Muscle layer of duodenum (tissue), 2 donors: Measurements from ENCODE around the gene ATG7.

ENCODE experiments used
- H3K27ac ChIP-seq: one replicate; pipeline ENCODE4 v1.7.0; 2013; ENCODE audit warnings: mild to moderate bottlenecking, low read length
- H3K27me3 ChIP-seq: one replicate; pipeline ENCODE4 v1.7.0; 2013; ENCODE audit warnings: low read depth, mild to moderate bottlenecking, control low read depth, low read length
- H3K36me3 ChIP-seq, 2 donors: one replicate each; pipeline ENCODE4 v1.7.0; 2013; ENCODE audit warnings: low read length in 2 of 2, control low read depth in 1 of 2, mild to moderate bottlenecking in 1 of 2; ENCODE audit not compliant: insufficient read depth in 2 of 2, control insufficient read depth in 1 of 2
- H3K4me1 ChIP-seq, 2 donors: one replicate each; pipeline ENCODE4 v1.7.0; 2013; ENCODE audit warnings: low read length in 2 of 2, mild to moderate bottlenecking in 2 of 2, control low read depth in 1 of 2, moderate library complexity in 1 of 2; ENCODE audit not compliant: insufficient read depth in 2 of 2, control insufficient read depth in 1 of 2
- H3K4me3 ChIP-seq, 2 donors: one replicate each; pipeline ENCODE4 v1.7.0; 2013; ENCODE audit warnings: low read length in 2 of 2, low read depth in 1 of 2, mild to moderate bottlenecking in 1 of 2
- H3K9me3 ChIP-seq, 2 donors: one replicate each; pipeline ENCODE4 v1.7.0; 2013; ENCODE audit warnings: low read length in 2 of 2, control low read depth in 1 of 2, mild to moderate bottlenecking in 1 of 2; ENCODE audit not compliant: control insufficient read depth in 1 of 2
- donor health status: healthy.

The ATG7 gene

DNA sequence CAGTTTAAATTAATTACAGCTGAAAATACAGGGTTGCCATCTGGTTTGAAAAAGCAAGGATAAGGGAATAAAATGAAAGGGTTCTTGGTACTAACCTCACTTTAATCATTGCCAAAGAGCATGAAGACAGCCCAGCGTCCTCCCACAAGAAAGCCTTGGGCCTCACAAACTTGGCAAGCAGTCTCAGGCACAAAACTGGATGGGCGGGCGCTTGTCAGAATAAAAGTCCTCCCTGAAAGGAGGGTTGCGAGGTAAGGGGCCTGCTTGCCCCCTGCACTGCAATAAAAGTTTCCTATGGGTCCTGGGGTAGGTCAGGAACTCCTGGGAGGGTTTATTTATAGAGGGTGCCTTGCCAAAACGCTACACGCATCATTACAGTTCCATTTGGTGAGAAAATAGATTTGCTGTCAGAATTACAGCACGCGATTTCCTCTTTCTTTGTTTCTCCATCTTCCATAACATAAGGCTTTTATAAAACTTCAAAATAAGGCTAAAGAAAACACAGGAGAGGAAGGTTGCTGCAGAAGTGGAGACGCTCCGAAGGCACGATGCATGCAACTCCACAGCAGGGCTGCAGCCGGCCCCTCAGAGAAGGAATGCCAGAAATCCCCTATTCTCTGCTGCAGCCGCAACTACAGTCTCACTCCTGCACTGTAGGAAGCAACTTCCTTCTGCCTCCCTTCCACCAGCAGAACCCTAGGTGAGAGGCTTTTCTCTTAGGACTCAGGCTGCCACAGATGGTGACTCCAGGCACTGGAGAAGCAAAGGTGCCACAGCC lies 310.2 kb downstream of the ATG7 start:
- Histone ChIP-seq H3K36me3 (no peaks in the 10 kb centered on the region), H3K4me3 (peak overlapping the region; percentile 45 to 61), H3K27ac (peak overlapping the region; percentile 50), H3K27me3 (no peaks in the 10 kb centered on the region), H3K9me3 (no peaks in the 10 kb centered on the region), H3K4me1 (peaks cover 14 to 49% of the 10 kb centered on the region in 2 donors)

DNA sequence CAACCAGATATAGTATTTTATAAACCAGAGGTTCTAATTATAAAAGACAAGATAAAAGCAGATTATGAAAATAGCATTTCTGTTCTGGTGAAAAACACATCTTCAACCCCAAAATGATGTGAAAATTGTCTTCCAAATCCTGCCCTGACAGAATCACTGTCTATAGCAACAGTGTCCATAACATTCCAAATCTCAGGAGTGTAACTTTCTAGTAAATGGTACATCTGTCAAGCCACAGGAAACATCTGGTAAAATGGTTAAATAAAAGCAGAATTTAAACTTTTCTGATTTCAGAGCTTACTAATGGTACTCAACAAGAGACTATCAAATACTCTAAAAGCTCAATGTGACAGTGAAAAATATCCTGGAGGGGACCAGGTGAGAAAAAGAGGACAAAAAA lies 311.0 kb downstream of the ATG7 start:
- Histone ChIP-seq H3K27me3 (no peaks in the 10 kb centered on the region), H3K36me3 (no peaks in the 10 kb centered on the region), H3K4me3 (peak overlapping the region in 1 of 2 donors; percentile 61), H3K9me3 (no peaks in the 10 kb centered on the region), H3K27ac (peak overlapping the region; percentile 28), H3K4me1 (peaks cover 14 to 44% of the 10 kb centered on the region in 2 donors)

GRCh38 chr3:11583638-11584046 lies 311.4 kb downstream of the ATG7 start:
- Histone ChIP-seq H3K36me3 (no peaks in the 10 kb centered on the region), H3K27me3 (no peaks in the 10 kb centered on the region), H3K9me3 (no peaks in the 10 kb centered on the region), H3K27ac (peak overlapping the region; percentile 28), H3K4me1 (peaks cover 14 to 48% of the 10 kb centered on the region in 2 donors), H3K4me3 (no peak overlapping the region)

DNA sequence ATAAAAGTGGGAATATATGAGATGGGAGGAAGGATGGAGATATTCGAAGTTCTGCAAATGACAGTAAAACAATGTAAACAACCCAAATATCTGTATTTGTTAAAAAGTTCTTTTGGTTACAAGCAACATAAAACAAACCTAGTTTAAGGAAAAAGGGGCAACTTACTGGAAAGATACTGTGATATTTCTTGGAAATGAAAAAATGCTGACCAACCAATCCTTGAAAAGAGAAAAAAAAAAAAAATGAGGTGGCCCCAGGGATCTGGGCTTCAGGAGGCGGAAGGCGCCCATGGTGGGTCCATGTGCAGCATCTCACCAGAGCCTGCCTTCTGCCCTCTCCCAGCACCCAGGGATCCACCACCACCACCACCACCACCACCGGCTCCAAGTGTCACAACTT lies 312.4 kb downstream of the ATG7 start:
- Histone ChIP-seq H3K4me3 (no peak overlapping the region), H3K9me3 (no peaks in the 10 kb centered on the region), H3K27ac (no peak overlapping the region), H3K4me1 (peaks cover 14 to 50% of the 10 kb centered on the region in 2 donors), H3K36me3 (no peaks in the 10 kb centered on the region), H3K27me3 (no peaks in the 10 kb centered on the region)

- Histone ChIP-seq H3K4me1 (peaks cover 38 to 48% of the 10 kb centered on the region in 2 donors), H3K27ac (no peak overlapping the region), H3K36me3 (no peaks in the 10 kb centered on the region), H3K9me3 (no peaks in the 10 kb centered on the region), H3K4me3 (no peak overlapping the region), H3K27me3 (no peaks in the 10 kb centered on the region)
Observed at GRCh38 chr3:11587766-11588165, 315.6 kb downstream of the ATG7 start.

DNA sequence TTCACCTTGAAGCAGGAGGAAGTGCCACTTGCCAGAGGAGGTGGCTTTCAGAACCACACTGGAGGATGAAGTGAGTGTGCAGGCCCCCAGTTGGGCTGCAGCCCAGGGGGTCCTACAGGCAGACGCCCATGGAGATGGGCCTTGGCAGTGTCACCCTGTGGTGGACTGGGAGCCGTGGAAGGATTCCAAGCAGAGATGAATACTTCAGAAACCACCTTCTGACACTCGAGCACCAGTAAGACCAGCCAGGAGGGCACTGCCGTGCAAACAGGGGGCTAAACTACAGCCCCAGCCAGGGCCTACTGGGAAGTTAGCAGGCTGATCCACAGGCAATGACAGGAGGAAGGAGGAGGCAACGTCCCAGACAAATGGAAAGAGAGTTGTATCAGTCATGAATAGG lies 316.1 kb downstream of the ATG7 start:
- no peak overlapping the region for H3K4me3 ChIP-seq
- no peaks in the 10 kb centered on the region for H3K9me3 ChIP-seq
- no peak overlapping the region for H3K27ac ChIP-seq
- peaks cover 36 to 48% of the 10 kb centered on the region in 2 donors for H3K4me1 ChIP-seq
- no peaks in the 10 kb centered on the region for H3K27me3 ChIP-seq
- H3K36me3 ChIP-seq, result no peaks in the 10 kb centered on the region

DNA sequence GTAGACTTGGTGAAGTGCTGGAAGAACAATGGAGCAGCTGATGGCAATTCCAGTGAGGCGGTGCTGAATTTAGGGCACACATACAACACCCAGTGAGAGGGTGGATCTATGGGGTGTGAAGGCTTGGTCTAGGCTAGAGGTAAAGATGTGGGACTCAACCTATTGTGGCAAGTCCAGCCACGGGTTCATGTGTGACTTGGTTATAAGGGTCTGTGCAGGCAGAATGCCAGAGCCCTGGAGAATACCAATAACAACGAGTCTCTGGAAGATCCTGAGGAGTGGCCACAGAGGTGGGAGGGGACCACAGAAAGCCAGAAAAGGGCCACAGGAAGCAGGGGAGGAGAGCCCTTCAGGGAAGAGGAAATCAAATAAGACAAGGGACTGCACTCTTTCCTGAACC lies 316.6 kb downstream of the ATG7 start:
- Histone ChIP-seq H3K4me1 (peaks cover 35 to 45% of the 10 kb centered on the region in 2 donors), H3K27me3 (no peaks in the 10 kb centered on the region), H3K36me3 (no peaks in the 10 kb centered on the region), H3K4me3 (no peak overlapping the region), H3K9me3 (no peaks in the 10 kb centered on the region), H3K27ac (no peak overlapping the region)

DNA sequence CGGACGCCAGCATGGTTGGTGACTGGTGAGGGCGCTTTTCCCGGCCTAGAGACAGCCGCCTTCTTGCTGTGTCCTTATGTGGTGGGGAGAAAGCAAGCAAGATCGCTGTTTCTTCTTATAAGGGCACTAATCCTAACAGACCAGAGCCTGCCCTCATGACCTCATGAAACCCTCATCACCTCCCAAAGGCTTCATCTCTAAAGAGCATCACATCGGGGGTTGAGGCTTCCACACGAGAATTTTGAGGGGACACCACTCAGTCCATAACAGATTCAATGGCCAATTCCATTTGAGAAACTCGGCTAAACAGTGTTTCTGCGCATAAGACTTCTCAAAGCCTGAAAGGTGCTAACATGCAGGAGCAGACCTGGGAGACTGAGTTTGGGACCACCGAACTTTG lies 317.5 kb downstream of the ATG7 start:
- Histone ChIP-seq H3K27me3 (no peaks in the 10 kb centered on the region), H3K9me3 (no peaks in the 10 kb centered on the region), H3K36me3 (no peaks in the 10 kb centered on the region), H3K4me3 (no peak overlapping the region), H3K4me1 (peaks cover 35 to 44% of the 10 kb centered on the region in 2 donors), H3K27ac (no peak overlapping the region)

DNA sequence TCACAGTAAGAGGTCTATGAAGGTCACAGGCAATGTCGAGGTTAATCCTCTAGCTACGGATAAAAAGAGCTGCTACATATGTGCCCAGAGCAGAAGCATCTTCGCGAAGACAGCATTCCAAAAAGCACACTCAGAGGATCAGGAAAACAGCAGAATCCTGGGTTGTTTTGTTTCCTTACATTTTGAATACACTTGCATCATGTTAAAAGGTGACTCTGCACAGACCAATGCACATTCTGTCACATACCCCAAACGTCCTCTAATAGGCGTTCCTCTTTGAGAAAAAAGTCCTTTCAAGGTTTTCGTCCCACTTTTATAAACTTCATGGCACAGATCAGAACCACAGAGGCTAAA lies 318.8 kb downstream of the ATG7 start:
- Histone ChIP-seq H3K27ac (peak overlapping the region; percentile 79), H3K4me3 (no peak overlapping the region), H3K27me3 (no peaks in the 10 kb centered on the region), H3K9me3 (no peaks in the 10 kb centered on the region), H3K36me3 (no peaks in the 10 kb centered on the region), H3K4me1 (peaks cover 35 to 44% of the 10 kb centered on the region in 2 donors)

GRCh38 chr3:11591391-11592282 lies 319.4 kb downstream of the ATG7 start:
- peak overlapping the region; percentile 79 for H3K27ac ChIP-seq
- no peaks in the 10 kb centered on the region for H3K27me3 ChIP-seq
- no peaks in the 10 kb centered on the region for H3K9me3 ChIP-seq
- no peak overlapping the region for H3K4me3 ChIP-seq
- peaks cover 35 to 45% of the 10 kb centered on the region in 2 donors for H3K4me1 ChIP-seq
- no peaks in the 10 kb centered on the region for H3K36me3 ChIP-seq

- H3K9me3 ChIP-seq, result no peaks in the 10 kb centered on the region
- no peaks in the 10 kb centered on the region for H3K36me3 ChIP-seq
- H3K27ac ChIP-seq, result peak overlapping the region; percentile 79
- H3K4me1 ChIP-seq, result peaks cover 35 to 52% of the 10 kb centered on the region in 2 donors
- H3K4me3 ChIP-seq, result no peak overlapping the region
- H3K27me3 ChIP-seq, result no peaks in the 10 kb centered on the region
Observed at GRCh38 chr3:11592445-11593298, 320.5 kb downstream of the ATG7 start.
